GM23338 (cell line): Measurements from ENCODE around the gene RIC1. TPM values are rescaled to one million over a fixed set of nuclear protein-coding genes. Genes with fewer than 3 reads are reported as not detected.
"Not testable (repeated sequence)": the region's sequence is repeated elsewhere in the genome, so short reads cannot be mapped to it uniquely, and the experiment has no call there.

Experiments
- ATAC-seq: fragments of 200-7000 bp; cut with Tn5 transposase; 3 replicates; pipeline ENCODE4 v1.9.1; 2020
- DNase-seq: peaks from one replicate; pipeline ENCODE4 v3.0.0-alpha.2; 2015; ENCODE audit warnings: low spot score
- H2AFZ ChIP-seq: fragments of 200-600 bp; sonication (generic); 2 replicates; pipeline ENCODE4 v1.8.0; 2016; ENCODE audit warnings: antibody characterized with exemption, mild to moderate bottlenecking, moderate library complexity
- H3F3A ChIP-seq: fragments of 200-600 bp; sonication (generic); replicated peaks from 2 replicates; pipeline ENCODE4 v1.8.0; 2017; ENCODE audit warnings: antibody characterized with exemption, mixed run types, low read depth
- H3K27ac ChIP-seq: fragments of 200-600 bp; sonication (generic); 2 replicates; pipeline ENCODE4 v1.6.1; 2016; ENCODE audit warnings: low read depth
- H3K27me3 ChIP-seq: fragments of 200-600 bp; sonication (generic); 2 replicates; pipeline ENCODE4 v1.8.0; 2016; ENCODE audit warnings: mild to moderate bottlenecking, mixed run types, moderate library complexity; ENCODE audit not compliant: insufficient read depth
- H3K36me3 ChIP-seq: fragments of 200-600 bp; sonication (generic); 2 replicates; pipeline ENCODE4 v1.8.0; 2016; ENCODE audit warnings: mild to moderate bottlenecking; ENCODE audit not compliant: insufficient read depth
- H3K4me1 ChIP-seq: fragments of 200-600 bp; sonication (generic); 2 replicates; pipeline ENCODE4 v1.8.0; 2016; ENCODE audit warnings: mild to moderate bottlenecking, moderate library complexity; ENCODE audit not compliant: insufficient read depth
- H3K4me2 ChIP-seq: fragments of 200-600 bp; sonication (generic); 2 replicates; pipeline ENCODE4 v1.7.1; 2017; ENCODE audit warnings: mixed run types
- H3K4me3 ChIP-seq: fragments of 200-600 bp; sonication (generic); 2 replicates; pipeline ENCODE4 v1.6.1; 2016; ENCODE audit warnings: mixed run types
- H3K79me2 ChIP-seq: fragments of 200-600 bp; sonication (generic); replicated peaks from 2 replicates; pipeline ENCODE4 v1.8.0; 2017; ENCODE audit warnings: mild to moderate bottlenecking; ENCODE audit not compliant: insufficient read depth
- H3K9me2 ChIP-seq: fragments of 200-600 bp; sonication (generic); 2 replicates; pipeline ENCODE4 v1.8.0; 2017; ENCODE audit not compliant: insufficient read depth
- H4K20me1 ChIP-seq: fragments of 200-600 bp; sonication (generic); replicated peaks from 2 replicates; pipeline ENCODE4 v1.8.0; 2017; ENCODE audit warnings: mild to moderate bottlenecking; ENCODE audit not compliant: insufficient read depth
- H3K27ac Mint-ChIP-seq: 2 replicates; pipeline ENCODE4 v1.8.0; 2020; ENCODE audit warnings: inconsistent platforms, mild to moderate bottlenecking, moderate library complexity, mixed read lengths
- H3K27me3 Mint-ChIP-seq: 3 replicates; pipeline ENCODE4 v1.8.0; 2022; ENCODE audit warnings: low read depth, mild to moderate bottlenecking, moderate library complexity, mixed read lengths, inconsistent platforms; ENCODE audit not compliant: insufficient read depth, poor library complexity
- H3K36me3 Mint-ChIP-seq: 3 replicates; pipeline ENCODE4 v1.8.0; 2021; ENCODE audit warnings: low read depth, mild to moderate bottlenecking, inconsistent platforms, moderate library complexity, mixed read lengths
- H3K4me1 Mint-ChIP-seq: 3 replicates; pipeline ENCODE4 v1.8.0; 2020; ENCODE audit warnings: mild to moderate bottlenecking, inconsistent platforms, mixed read lengths
- H3K4me3 Mint-ChIP-seq: 3 replicates; pipeline ENCODE4 v1.8.0; 2021; ENCODE audit warnings: moderate library complexity, mild to moderate bottlenecking, inconsistent platforms, mixed read lengths
- H3K9me3 Mint-ChIP-seq: 3 replicates; pipeline ENCODE4 v1.8.0; 2020; ENCODE audit warnings: moderate library complexity, mild to moderate bottlenecking, inconsistent platforms, mixed read lengths
- ETS1 ChIP-seq: IDR thresholded peaks from 2 replicates; pipeline ENCODE4 v1.6.1; 2016; ENCODE audit warnings: antibody characterized with exemption
- polyA plus RNA-seq: library from polyadenylated mRNA; unstranded; fragments of >200 nt; fragmentation: Nextera tagmentation; extraction: Ambion mirVana; gene quantifications from 2 replicates; pipeline ENCODE4 v1.2.1, GENCODE V29; 2016
- total RNA-seq: library from RNA; depleted of rRNA; stranded (reverse); fragments of >200 nt; shearing (Covaris generic); gene quantifications from 2 replicates; pipeline ENCODE4 v1.2.3, GENCODE V29; 2014
- TF ChIP-seq, protein P1 (sequence below): IDR thresholded peaks from one replicate; pipeline ENCODE4 v1.6.1; 2018; ENCODE audit warnings: antibody characterized with exemption; ENCODE audit not compliant: unreplicated experiment

RIC1 gene
- total and polyA plus RNA-seq, 2 experiments from 2014 or later = 7.8 to 34.9 TPM

DNA sequence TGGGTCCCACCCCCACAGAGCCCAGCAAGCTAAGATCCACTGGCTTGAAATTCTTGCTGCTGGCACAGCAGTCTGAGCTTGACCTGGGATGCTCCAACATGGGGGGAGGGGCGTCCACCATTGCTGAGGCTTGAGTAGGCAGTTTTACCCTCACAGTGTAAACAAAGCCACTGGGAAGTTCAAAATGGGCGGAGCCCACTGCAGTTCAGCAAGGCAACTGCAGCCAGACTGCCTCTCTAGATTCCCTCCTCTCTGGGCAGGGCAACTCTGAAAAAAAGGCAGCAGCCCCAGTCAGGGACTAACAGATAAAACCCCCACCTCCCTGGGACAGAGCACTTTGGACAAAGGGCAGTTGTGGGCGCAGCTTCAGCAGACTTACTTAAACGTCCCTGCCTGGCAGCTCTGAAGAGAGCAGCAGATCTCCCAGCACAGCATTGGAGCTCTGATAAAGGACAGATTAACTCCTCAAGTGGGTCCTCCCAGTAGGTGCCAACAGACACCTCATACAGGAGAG lies 150.9 kb downstream of the RIC1 start:
- H3K36me3 Mint-ChIP-seq = peaks cover 76% of the 10 kb centered on the region
- H3K4me1 ChIP-seq = peaks cover 16% of the 10 kb centered on the region
- H3K4me2 ChIP-seq, H4K20me1 ChIP-seq, H3K4me3 ChIP-seq, H2AFZ ChIP-seq, H3K27ac Mint-ChIP-seq, H3K9me2 ChIP-seq, H3K79me2 ChIP-seq, H3K4me3 Mint-ChIP-seq, H3K27ac ChIP-seq, H3K27me3 ChIP-seq, ATAC-seq, H3F3A ChIP-seq: not testable (repeated sequence)
- peaks cover 63% of the 10 kb centered on the region for H3K9me3 Mint-ChIP-seq
- peak; percentile 23 for DNase-seq
- H3K4me1 Mint-ChIP-seq = peaks cover 13% of the 10 kb centered on the region
- peaks cover 28% of the 10 kb centered on the region for H3K36me3 ChIP-seq
- H3K27me3 Mint-ChIP-seq = peaks cover 10% of the 10 kb centered on the region

DNA sequence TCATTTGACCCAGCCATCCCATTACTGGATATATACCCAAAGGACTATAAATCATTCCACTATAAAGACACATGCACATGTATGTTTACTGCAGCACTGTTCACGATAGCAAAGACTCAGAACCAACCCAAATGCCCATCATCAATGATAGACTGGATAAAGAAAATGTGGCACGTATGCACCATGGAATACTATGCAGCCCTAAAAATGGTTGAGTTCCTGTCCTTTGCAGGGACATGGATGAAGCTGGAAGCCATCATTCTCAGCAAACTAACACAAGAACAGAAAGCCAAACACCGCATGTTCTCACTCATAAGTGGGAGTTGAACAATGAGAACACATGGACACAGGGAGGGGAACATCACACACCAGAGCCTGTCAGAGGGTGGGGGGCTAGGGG lies 154.5 kb downstream of the RIC1 start:
- Mint-ChIP-seq H3K36me3 (peaks cover 64% of the 10 kb centered on the region), H3K27me3 (peaks cover 10% of the 10 kb centered on the region), H3K9me3 (peaks cover 56% of the 10 kb centered on the region)
- H3K4me1 Mint-ChIP-seq, H2AFZ ChIP-seq, H3K4me3 Mint-ChIP-seq, H3K4me1 ChIP-seq, ATAC-seq, H3F3A ChIP-seq, DNase-seq, H3K27ac ChIP-seq, H3K79me2 ChIP-seq, H3K27ac Mint-ChIP-seq, H4K20me1 ChIP-seq, H3K4me2 ChIP-seq, H3K9me2 ChIP-seq, H3K27me3 ChIP-seq, H3K4me3 ChIP-seq: not testable (repeated sequence)
- peaks cover 24% of the 10 kb centered on the region for H3K36me3 ChIP-seq

- H3K36me3 ChIP-seq = peaks cover 18% of the 10 kb centered on the region; the same call in 1 of the 2 replicates
- no peak overlapping the region for H3K4me3 ChIP-seq
- no peak overlapping the region for H3K27ac ChIP-seq
- H3K36me3 Mint-ChIP-seq = peaks cover 58% of the 10 kb centered on the region
- H2AFZ ChIP-seq = no peak overlapping the region
- H3K27ac Mint-ChIP-seq = no peak overlapping the region
- peaks cover 9% of the 10 kb centered on the region for H3K27me3 Mint-ChIP-seq
- no peaks in the 10 kb centered on the region for H3K4me1 ChIP-seq
- peaks cover 8% of the 10 kb centered on the region for H3K4me1 Mint-ChIP-seq
- DNase-seq (no peak), ATAC-seq (no peak)
- H3K27me3 ChIP-seq = no peaks in the 10 kb centered on the region
- no peaks in the 10 kb centered on the region for H3F3A ChIP-seq
- no peak for TF ChIP-seq ETS1
- TF ChIP-seq, protein P1, sequence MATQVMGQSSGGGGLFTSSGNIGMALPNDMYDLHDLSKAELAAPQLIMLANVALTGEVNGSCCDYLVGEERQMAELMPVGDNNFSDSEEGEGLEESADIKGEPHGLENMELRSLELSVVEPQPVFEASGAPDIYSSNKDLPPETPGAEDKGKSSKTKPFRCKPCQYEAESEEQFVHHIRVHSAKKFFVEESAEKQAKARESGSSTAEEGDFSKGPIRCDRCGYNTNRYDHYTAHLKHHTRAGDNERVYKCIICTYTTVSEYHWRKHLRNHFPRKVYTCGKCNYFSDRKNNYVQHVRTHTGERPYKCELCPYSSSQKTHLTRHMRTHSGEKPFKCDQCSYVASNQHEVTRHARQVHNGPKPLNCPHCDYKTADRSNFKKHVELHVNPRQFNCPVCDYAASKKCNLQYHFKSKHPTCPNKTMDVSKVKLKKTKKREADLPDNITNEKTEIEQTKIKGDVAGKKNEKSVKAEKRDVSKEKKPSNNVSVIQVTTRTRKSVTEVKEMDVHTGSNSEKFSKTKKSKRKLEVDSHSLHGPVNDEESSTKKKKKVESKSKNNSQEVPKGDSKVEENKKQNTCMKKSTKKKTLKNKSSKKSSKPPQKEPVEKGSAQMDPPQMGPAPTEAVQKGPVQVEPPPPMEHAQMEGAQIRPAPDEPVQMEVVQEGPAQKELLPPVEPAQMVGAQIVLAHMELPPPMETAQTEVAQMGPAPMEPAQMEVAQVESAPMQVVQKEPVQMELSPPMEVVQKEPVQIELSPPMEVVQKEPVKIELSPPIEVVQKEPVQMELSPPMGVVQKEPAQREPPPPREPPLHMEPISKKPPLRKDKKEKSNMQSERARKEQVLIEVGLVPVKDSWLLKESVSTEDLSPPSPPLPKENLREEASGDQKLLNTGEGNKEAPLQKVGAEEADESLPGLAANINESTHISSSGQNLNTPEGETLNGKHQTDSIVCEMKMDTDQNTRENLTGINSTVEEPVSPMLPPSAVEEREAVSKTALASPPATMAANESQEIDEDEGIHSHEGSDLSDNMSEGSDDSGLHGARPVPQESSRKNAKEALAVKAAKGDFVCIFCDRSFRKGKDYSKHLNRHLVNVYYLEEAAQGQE = no peak
- no peaks in the 10 kb centered on the region for H4K20me1 ChIP-seq
- H3K9me3 Mint-ChIP-seq = peaks cover 50% of the 10 kb centered on the region
- 0 out of 2 replicates have a peak, but pooled peaks cover 5% of the 10 kb centered on the region for H3K79me2 ChIP-seq
- H3K4me3 Mint-ChIP-seq = no peak overlapping the region
- H3K9me2 ChIP-seq = no peaks in the 10 kb centered on the region
- H3K4me2 ChIP-seq = peak overlapping the region; percentile 16; the same call in 1 of the 2 replicates
These were observed 155.1 kb downstream of the RIC1 start for GRCh38 chr9:5783982-5784381.
